Tibial nerve (tissue), 3 donors: Measurements from ENCODE around the gene HLA-DQB1.

Source experiments
- CTCF ChIP-seq, 5 experiments: fragments of 200-600 bp in 3 of 5; fragments of 450-650 bp in 2 of 5; sonication (generic) in 3 of 5; IDR thresholded peaks; one replicate each; pipeline ENCODE4 v1.5.1; 2016 to 2019; ENCODE audit warnings: antibody characterized with exemption in 5 of 5, mild to moderate bottlenecking in 3 of 5, moderate library complexity in 2 of 5
- POLR2A ChIP-seq, 2 donors: fragments of 450-650 bp; IDR thresholded peaks; one replicate each; pipeline ENCODE4 v1.6.1; 2017; ENCODE audit warnings: antibody characterized with exemption in 2 of 2, mild to moderate bottlenecking in 2 of 2, moderate library complexity in 2 of 2

- TF ChIP-seq POLR2A (IDR thresholded peaks at IDR 0.05) (no peak), CTCF (IDR thresholded peaks at IDR 0.05) (no peak)
Observed at GRCh38 chr6:32627831-32628230, 38.6 kb downstream of the HLA-DQB1 start.
